ENCODE results near the gene BARD1. TPM values are rescaled to one million over a fixed set of nuclear protein-coding genes. Genes with fewer than 3 reads are reported as not detected.
"Not testable (repeated sequence)": the region's sequence is repeated elsewhere in the genome, so short reads cannot be mapped to it uniquely, and the experiment has no call there.

The BARD1 gene
- total RNA-seq, 2 donors from 2014 or later, result 31.3 to 31.5 TPM

DNA sequence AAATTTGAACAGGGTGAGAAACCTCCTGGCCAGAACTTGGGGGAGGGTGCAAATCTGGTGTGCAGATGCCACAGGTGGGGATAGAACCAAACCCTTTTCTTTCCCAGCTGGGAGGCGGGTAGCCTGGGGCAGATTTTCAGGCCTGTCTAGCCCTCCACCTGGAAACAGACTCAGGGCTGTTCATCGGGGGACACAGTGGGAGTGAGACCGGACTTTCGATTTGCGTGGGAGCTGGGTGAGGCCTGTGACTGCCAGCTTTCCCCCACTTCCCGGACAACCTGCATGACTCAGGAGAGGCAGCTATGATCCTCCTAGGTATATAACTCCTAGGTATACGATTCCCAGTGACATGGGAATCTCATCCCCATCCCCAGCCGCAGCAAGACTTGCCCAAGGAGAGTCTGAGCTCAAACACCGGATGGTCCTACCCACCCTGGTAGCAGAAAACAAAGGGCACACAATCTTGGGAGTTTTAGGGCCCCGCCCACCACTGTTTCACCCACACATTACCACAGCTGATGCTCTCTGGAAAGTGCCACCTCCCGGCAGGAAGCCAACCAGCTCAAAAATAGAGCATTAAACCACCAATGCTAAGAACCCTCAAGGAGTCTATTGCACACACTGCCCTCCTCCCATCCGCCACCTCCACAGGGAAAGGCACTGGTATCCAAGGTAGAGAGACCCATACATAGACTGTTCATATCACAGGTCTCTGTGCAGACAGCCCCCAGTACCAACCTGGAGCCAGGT is 92.5 kb downstream of the BARD1 start:
- peaks cover 38% of the 10 kb centered on the region in 2 donors for H3K36me3 Mint-ChIP-seq
- DNase-seq (ENCODE audit: low spot score in 2 of 2) (no peak), ATAC-seq (peak in 1 of 2 donors; percentile 22)
- peaks cover 10 to 12% of the 10 kb centered on the region in 2 donors for H3K9me3 Mint-ChIP-seq
- peak overlapping the region in 1 of 2 donors; percentile 51 for H3K27ac Mint-ChIP-seq

DNA sequence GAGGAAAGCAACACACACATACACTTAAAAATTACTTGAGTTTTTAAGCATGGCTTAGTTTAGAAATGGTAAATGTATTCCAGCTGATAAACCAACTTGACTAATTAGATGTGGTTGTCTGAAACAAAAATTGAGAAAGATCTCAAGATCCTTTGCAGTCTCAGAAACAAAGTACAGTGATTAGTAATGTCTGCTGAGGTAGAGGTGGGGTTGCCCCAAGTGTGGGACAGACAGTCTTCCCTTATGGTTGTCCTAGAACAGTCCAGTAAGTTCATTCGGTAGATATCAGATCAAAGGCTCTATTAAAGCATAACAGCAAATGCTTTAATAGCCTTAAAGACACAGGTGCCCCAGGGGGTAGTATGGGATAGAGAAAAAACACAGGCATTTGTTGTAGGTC is 94.5 kb downstream of the BARD1 start:
- ATAC-seq, result peak; percentile 31 to 64
- Mint-ChIP-seq H3K36me3 (peaks cover 24 to 38% of the 10 kb centered on the region in 2 donors), H3K27ac (no peak overlapping the region), H3K9me3 (peaks cover 5 to 6% of the 10 kb centered on the region in 2 donors)
- DNase-seq (ENCODE audit: low spot score in 2 of 2), result no peak

DNA sequence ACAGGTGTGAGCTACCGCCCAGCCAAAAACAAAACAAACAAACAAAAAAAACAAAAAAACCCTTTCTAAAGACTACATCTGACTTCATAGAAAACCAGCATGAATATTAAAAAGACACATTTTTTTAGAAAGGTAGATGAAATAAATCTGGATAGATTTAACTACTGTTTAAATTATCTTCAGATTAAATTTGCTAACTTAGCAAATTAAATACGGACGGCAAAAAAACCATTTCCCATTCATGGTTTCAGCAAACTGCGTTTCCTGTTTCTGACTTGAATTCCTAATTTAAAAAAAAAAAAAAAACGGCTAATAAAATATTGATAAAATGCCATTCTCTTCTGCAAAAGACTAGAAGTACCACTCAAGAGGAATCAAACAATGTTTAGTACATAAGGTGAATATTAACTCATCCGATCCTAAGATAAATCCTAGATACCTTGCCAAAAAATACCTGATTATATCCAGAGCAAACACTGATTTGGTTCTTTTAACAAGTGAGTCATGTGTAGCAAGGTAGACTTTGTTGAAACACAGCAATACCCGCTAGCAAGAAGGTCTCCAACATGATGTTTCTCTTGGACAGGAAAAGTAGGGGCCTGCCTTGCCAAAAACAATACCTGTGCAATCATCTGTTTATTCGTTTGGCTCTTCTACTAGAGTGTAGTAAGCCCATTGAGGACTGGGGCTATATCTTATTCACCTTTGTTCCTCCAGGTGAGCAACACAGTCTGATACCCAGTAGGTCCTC is 96.2 kb downstream of the BARD1 start:
- Mint-ChIP-seq H3K9me3 (peaks cover 3 to 5% of the 10 kb centered on the region in 2 donors), H3K27ac (no peak overlapping the region), H3K36me3 (peaks cover 13 to 21% of the 10 kb centered on the region in 2 donors)
- ATAC-seq (no peak), DNase-seq (ENCODE audit: low spot score in 2 of 2) (no peak)

DNA sequence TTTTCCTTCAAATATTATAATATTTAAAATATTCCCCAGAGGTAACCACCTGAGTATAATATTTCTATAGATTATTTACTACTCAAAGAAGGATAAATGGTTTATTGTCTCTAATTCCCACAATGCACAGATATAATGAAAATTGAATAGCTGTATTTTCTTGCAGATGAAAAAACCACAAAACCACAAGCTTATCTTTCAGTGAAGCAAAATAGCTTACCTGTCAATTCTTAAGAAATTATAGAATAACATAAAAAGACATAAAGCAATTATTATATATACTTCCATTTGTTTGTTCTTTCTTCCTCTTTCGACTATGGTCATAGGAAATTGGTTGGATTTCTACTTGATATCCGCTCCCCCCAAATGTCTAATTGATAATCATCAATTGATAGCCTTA is 98.8 kb downstream of the BARD1 start:
- Mint-ChIP-seq H3K9me3 (no peaks in the 10 kb centered on the region), H3K27ac (no peak overlapping the region), H3K36me3 (no peaks in the 10 kb centered on the region)
- no peak for DNase-seq (ENCODE audit: low spot score in 2 of 2)
- ATAC-seq, result no peak

DNA sequence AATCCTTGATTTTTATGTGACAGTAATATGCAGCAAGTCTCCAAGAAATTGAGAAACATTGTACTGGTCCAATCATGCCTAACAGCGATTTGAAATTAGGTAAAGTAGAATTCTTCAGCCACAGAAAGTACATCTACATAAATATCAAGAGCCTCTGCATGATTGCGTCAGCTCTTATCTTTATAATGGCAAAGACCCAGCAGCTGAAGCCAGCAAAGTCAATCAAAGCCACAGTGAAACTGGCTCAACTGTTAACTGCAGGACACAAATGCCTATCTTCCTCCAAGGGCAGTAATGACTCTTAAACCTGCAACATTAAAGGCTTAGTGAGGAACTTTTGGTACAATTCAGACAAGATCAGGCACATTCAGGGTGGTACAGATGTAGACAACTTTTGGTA is 102.5 kb downstream of the BARD1 start:
- peaks cover 0 to 8% of the 10 kb centered on the region in 2 donors for H3K9me3 Mint-ChIP-seq
- DNase-seq (ENCODE audit: low spot score in 2 of 2), result no peak
- no peaks in the 10 kb centered on the region for H3K36me3 Mint-ChIP-seq
- no peak for ATAC-seq
- no peak overlapping the region for H3K27ac Mint-ChIP-seq

DNA sequence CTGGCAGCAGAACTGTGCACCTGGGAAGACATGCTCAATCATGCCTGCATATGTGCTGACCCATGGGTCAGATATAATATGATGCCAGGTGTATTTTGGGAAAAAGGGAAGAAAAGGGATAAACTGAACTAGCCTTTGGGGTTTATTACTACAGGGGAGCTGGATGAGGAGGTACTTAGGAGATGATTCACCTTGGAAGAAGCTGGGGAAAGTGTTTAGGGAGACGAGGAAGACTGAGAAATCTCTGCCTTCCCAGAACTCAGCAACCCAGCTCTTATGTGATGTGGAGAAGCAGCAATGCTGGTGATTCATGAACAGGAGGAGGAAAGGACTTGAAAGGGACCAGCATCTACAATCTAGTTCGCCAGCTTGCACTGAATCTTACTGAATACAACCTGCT is 110.2 kb downstream of the BARD1 start:
- Mint-ChIP-seq H3K27ac (no peak overlapping the region), H3K9me3 (peaks cover 8 to 17% of the 10 kb centered on the region in 2 donors), H3K36me3 (peaks cover 7 to 9% of the 10 kb centered on the region in 2 donors)
- no peak for ATAC-seq
- DNase-seq (ENCODE audit: low spot score in 2 of 2), result no peak

DNA sequence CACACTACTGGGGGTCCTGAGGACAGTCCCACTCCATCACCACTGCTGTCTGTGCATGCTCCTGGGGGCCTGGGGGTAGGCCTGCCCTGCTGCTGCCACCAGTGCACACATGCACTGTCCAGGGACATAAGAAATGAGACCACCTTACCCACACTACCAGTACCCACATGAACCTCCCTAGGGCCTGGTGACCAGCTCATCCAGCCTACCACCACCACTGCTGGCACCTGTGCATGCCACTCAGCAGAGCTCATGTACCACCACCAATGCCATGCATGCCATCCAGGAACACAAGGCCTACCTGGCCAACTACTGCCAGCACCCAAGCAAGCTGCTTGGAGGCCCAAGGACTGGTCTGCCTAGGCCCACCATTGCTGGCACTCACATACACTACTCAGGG is 112.8 kb downstream of the BARD1 start:
- Mint-ChIP-seq H3K9me3 (peaks cover 4 to 17% of the 10 kb centered on the region in 2 donors), H3K36me3 (peaks cover 7 to 9% of the 10 kb centered on the region in 2 donors), H3K27ac (no peak overlapping the region)

DNA sequence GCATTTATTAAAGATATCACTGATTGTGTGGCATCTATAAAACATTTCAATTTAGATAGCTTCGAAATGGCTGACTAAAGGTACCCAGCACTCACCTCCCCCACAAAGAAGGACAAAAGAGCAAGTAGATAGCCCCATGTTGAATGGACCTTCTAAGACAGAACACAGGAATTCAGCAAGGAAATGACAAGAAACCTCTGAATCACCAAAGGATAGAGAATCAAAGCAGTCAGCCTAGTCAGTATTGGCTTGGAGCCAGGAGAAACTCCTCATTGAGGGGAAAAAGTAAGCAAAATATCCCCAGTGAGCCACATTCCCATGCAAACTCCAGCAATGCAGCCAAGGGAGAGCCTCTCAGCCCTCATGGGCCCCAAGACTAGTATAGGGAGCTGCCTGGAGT is 113.7 kb downstream of the BARD1 start:
- no peak overlapping the region for H3K27ac Mint-ChIP-seq
- DNase-seq (ENCODE audit: low spot score in 2 of 2) (no peak), ATAC-seq (no peak)
- peaks cover under 1 to 2% of the 10 kb centered on the region in 2 donors for H3K36me3 Mint-ChIP-seq
- H3K9me3 Mint-ChIP-seq, result peaks cover 0 to 9% of the 10 kb centered on the region in 2 donors

More for the DNA sequence above, 112.8 kb downstream of the BARD1 start:
- no peak for DNase-seq (ENCODE audit: low spot score in 2 of 2)
- ATAC-seq, result no peak

DNA sequence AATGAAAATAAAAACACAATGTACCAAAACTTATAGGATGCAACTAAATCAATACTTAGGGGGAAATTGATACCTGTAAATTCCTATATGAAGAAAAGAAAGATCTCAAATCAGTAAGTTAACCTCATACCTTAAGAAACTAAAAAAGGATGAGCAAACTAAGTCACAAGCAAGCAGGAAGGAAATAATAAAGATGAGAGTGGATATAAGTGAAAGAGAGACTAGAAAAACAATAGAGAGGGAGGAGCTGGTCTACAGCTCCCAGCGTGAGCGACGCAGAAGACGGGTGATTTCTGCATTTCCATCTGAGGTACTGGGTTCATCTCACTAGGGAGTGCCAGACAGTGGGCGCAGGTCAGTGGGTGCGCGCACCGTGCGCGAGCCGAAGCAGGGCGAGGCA is 125.9 kb downstream of the BARD1 start:
- not testable (repeated sequence) for H3K36me3 Mint-ChIP-seq; H3K9me3 Mint-ChIP-seq; DNase-seq (ENCODE audit: low spot score in 2 of 2); H3K27ac Mint-ChIP-seq; ATAC-seq

DNA sequence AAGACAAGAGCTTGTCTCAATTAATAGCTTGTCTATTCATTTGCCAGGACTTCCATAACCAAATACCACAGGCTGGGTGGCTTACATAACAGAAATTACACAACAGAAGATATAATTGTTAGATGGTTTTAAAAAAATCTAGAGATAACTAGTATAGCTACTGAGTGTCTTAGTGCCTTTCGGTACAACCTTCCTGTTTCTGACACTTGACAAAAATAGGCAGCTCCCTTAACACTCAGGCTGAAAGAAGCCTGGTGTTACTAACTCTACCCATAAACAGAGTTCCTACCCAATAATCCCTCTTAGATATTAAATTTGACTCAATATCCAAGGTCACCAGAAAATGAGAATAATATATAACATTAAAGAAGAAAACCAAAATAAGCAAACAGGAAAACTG is 129.7 kb downstream of the BARD1 start:
- H3K36me3 Mint-ChIP-seq, result peaks cover 6% of the 10 kb centered on the region in 2 donors
- H3K9me3 Mint-ChIP-seq, result peaks cover 0 to 4% of the 10 kb centered on the region in 2 donors
- no peak for ATAC-seq
- H3K27ac Mint-ChIP-seq, result no peak overlapping the region
- no peak for DNase-seq (ENCODE audit: low spot score in 2 of 2)

DNA sequence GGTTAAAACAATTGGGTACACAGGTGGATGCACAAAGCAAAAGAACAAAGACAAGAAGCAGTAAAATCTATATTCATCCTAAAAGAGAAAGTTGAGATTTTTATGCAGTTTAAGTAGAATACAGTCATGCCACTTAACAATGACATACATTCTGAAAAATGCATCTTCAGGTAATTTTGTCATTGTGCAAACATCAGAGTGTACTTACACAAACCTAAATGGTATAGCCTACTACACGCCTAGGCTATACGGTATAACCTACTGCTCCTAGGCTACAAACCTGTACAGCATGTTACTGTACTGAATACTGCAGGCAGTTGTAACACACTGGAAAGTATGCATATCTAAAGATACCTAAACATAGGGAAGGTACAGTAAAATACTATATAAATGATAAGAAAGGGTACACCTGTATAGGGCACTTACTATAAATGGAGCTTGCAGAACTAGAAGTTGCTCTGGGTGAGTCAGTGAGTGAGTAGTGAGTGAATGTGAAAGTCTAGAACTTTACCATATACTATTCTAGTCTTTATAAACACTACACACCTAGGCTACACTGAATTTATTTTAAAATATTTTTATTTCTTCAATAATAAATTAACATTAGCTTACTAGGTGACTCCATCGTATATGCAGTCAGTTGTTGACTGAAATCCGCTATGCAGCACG is 132.9 kb downstream of the BARD1 start:
- peaks cover 0 to 3% of the 10 kb centered on the region in 2 donors for H3K9me3 Mint-ChIP-seq
- ATAC-seq, result peak in 1 of 2 donors; percentile 41

More for the DNA sequence above, 132.9 kb downstream of the BARD1 start:
- Mint-ChIP-seq H3K27ac (no peak overlapping the region), H3K36me3 (no peaks in the 10 kb centered on the region)
- DNase-seq (ENCODE audit: low spot score in 2 of 2), result no peak

Data from activated naive CD4-positive, alpha-beta T cell treated with anti-CD3 and anti-CD28 coated beads, Interleukin-2, amount 50 U/mL, for 72 hours (primary cell).